Endothelial cell (in vitro differentiated cells): Measurements from ENCODE around the gene ZNF418. TPM values are rescaled to one million over a fixed set of nuclear protein-coding genes. Genes with fewer than 3 reads are reported as not detected.
"Not testable (repeated sequence)": the region's sequence is repeated elsewhere in the genome, so short reads cannot be mapped to it uniquely, and the experiment has no call there.

Experiments used
- DNase-seq: peaks from one replicate; pipeline ENCODE4 v3.0.0; 2021; ENCODE audit warnings: low spot score
- H3K27ac Mint-ChIP-seq: one replicate; pipeline ENCODE4 v1.8.0; 2021; ENCODE audit warnings: mixed read lengths, inconsistent platforms; ENCODE audit not compliant: unreplicated experiment
- H3K27me3 Mint-ChIP-seq: one replicate; pipeline ENCODE4 v1.8.0; 2021; ENCODE audit warnings: mild to moderate bottlenecking, moderate library complexity, mixed read lengths, inconsistent platforms; ENCODE audit not compliant: unreplicated experiment
- H3K36me3 Mint-ChIP-seq: one replicate; pipeline ENCODE4 v1.8.0; 2021; ENCODE audit warnings: mild to moderate bottlenecking, low read depth, mixed read lengths, inconsistent platforms; ENCODE audit not compliant: unreplicated experiment
- H3K4me1 Mint-ChIP-seq: one replicate; pipeline ENCODE4 v1.8.0; 2021; ENCODE audit warnings: mild to moderate bottlenecking, mixed read lengths, inconsistent platforms; ENCODE audit not compliant: unreplicated experiment
- H3K4me3 Mint-ChIP-seq: one replicate; pipeline ENCODE4 v1.8.0; 2021; ENCODE audit warnings: mild to moderate bottlenecking, mixed read lengths, inconsistent platforms; ENCODE audit not compliant: unreplicated experiment
- H3K9me3 Mint-ChIP-seq: one replicate; pipeline ENCODE4 v1.8.0; 2021; ENCODE audit warnings: mixed read lengths, inconsistent platforms; ENCODE audit not compliant: unreplicated experiment
- total RNA-seq: library from RNA; stranded (reverse); fragmentation: NEBNext Ultra II Directional; extraction: Animal tissue kit (Norgen Biotek cat#: 25700); gene quantifications from one replicate; pipeline ENCODE4 v1.2.1, GENCODE V29; 2021; ENCODE audit not compliant: unreplicated experiment
- TF ChIP-seq, protein P1 (sequence below): fragments of 200-600 bp; sonication (generic); IDR thresholded peaks from one replicate; pipeline ENCODE4 v1.5.0; 2021; ENCODE audit warnings: antibody characterized with exemption; ENCODE audit not compliant: unreplicated experiment

The ZNF418 gene
- total RNA-seq, 1 donor from 2014 or later = 14.0 TPM

DNA sequence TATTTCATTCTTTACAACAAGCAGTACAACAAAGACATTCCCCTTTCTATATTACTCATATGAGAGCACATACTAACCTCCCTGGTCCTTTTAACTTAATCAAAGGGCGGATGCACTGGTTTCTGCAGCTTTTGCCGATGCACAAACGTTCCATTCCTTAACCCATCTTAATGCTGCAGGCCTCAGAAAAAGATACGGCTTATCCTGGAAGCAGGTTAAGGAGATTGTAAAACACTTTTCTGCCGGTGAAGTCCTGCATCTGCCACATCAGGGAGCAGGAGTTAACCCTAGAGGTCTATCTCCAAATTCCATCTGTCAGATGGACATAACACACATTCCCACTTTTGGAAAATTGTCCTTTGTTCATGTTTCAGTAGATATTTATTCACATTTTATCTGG lies 34.9 kb downstream of the ZNF418 start:
- no peaks in the 10 kb centered on the region for H3K9me3 Mint-ChIP-seq
- H3K36me3 Mint-ChIP-seq = peaks cover 5% of the 10 kb centered on the region
- TF ChIP-seq, protein P1, sequence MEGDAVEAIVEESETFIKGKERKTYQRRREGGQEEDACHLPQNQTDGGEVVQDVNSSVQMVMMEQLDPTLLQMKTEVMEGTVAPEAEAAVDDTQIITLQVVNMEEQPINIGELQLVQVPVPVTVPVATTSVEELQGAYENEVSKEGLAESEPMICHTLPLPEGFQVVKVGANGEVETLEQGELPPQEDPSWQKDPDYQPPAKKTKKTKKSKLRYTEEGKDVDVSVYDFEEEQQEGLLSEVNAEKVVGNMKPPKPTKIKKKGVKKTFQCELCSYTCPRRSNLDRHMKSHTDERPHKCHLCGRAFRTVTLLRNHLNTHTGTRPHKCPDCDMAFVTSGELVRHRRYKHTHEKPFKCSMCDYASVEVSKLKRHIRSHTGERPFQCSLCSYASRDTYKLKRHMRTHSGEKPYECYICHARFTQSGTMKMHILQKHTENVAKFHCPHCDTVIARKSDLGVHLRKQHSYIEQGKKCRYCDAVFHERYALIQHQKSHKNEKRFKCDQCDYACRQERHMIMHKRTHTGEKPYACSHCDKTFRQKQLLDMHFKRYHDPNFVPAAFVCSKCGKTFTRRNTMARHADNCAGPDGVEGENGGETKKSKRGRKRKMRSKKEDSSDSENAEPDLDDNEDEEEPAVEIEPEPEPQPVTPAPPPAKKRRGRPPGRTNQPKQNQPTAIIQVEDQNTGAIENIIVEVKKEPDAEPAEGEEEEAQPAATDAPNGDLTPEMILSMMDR = no peak
- DNase-seq = no peak
- H3K4me1 Mint-ChIP-seq = peaks cover 7% of the 10 kb centered on the region
- peaks cover 2% of the 10 kb centered on the region for H3K27me3 Mint-ChIP-seq
- H3K27ac Mint-ChIP-seq = no peak overlapping the region
- no peak overlapping the region for H3K4me3 Mint-ChIP-seq

DNA sequence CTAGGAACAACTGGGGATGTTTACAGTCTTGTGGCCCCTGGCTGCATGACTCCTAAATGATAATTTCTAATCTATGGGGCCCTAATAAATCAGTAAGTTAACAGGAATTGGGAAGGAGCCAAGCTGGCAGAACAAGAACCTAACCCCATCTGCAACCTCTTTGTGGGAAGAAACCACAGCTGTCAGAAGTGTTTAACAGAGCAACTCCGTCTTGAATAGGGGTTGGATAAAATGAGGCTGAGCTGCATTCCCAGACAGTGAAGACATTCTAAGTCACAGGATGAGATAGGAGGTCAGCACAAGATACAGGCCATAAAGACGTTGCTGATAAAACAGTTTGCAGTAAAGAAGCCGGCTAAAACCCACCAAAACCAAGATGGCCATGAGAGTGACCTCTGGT lies 44.5 kb downstream of the ZNF418 start:
- Mint-ChIP-seq H3K4me3 (peak overlapping the region; percentile 26), H3K4me1 (peaks cover 21% of the 10 kb centered on the region)
- not testable (repeated sequence) for H3K27ac Mint-ChIP-seq, DNase-seq, H3K27me3 Mint-ChIP-seq, H3K36me3 Mint-ChIP-seq, H3K9me3 Mint-ChIP-seq

DNA sequence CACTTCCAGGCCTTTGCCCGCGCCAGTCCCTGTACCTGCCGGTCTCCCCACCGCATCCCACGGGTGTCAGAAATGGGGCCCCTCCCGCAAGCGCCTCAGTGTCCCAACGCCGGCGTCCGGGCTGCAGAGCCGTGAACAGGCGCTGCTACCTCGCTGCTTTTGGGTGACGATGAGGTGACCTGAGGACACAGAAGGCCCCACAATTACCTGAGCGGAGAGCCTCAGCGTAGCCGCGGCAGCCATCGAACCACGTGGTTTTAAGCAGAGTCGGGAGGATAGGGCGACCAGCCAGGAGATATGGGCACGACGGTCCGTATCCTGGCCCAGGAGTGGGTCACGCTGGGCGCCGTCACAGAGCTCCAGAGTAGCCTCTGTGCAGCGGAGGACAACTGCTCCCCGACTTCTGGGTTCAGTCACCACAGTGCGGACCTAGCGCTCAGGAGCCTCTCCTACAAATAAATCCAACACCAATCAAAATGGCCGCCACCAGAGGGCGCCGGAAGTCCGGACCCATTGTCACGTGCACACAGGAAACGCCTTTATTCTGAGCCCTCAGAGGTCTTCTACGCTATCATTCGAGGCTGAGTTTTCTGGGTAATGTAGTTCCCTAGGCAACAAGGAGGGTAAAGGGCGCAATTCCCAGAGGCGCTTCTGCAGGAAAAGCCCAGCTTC lies 46.5 kb downstream of the ZNF418 start, which contains the start of gene ZNF814:
Gene ZNF814 (minus strand): TSS at position 478 of the 672 bp plus-strand sequence. CDS start 235 bp downstream, at position 243.
- H3K36me3 Mint-ChIP-seq = peaks cover 4% of the 10 kb centered on the region
- TF ChIP-seq, protein P1 = peak; percentile 71
- H3K27me3 Mint-ChIP-seq = peaks cover 4% of the 10 kb centered on the region
- peaks cover 21% of the 10 kb centered on the region for H3K4me1 Mint-ChIP-seq
- no peaks in the 10 kb centered on the region for H3K9me3 Mint-ChIP-seq
- H3K27ac Mint-ChIP-seq = peak within 1 kb of the TSS; percentile 80
- H3K4me3 Mint-ChIP-seq = peak within 1 kb of the TSS; percentile 98
- peak; percentile 84 for DNase-seq

- H3K9me3 Mint-ChIP-seq = no peaks in the 10 kb centered on the region
Measured at GRCh38 chr19:57888107-57888559, 47.1 kb downstream of the ZNF418 start.

DNA sequence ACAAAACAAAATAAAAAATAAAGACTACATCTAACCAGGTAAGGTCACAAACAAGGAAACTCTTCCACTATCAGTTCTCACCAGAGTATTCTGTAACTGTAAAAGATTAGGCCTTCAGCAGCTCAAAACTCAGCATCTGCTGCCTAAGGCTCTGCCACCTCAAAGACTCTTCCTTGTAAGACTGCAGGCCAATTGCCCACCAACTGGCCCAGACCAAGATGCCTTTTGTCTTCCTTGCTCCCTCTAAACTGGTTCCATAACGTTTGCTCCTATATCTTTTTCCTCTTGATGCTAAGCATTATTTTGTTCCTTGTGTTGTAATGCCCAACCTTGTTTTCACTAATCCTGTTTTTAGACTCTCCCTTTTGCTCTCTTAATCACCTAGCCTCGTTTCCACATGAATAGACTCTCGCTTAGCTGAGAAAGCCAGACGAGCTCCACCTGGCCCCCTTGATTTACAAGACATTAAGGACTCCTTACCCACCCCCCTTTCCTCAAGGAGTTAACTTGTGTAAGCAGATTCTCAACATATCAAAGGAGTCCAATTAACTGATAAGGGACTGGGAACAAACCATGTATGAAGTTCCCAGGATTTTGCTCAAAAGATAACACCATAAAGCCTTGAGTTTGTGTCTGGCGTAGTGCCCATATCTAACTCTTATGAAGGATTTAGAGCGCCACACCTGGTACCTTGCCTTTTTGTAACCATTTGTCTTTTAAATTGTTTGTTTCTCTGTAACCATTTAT lies 47.8 kb downstream of the ZNF418 start:
- TF ChIP-seq, protein P1 = no peak
- Mint-ChIP-seq H3K36me3 (peaks cover 9% of the 10 kb centered on the region), H3K27me3 (peaks cover 6% of the 10 kb centered on the region), H3K4me3 (peak overlapping the region; percentile 98), H3K27ac (peak overlapping the region; percentile 80), H3K4me1 (peaks cover 21% of the 10 kb centered on the region), H3K9me3 (no peaks in the 10 kb centered on the region)
- DNase-seq = no peak

More at GRCh38 chr19:57888107-57888559, 47.1 kb downstream of the ZNF418 start:
- peaks cover 21% of the 10 kb centered on the region for H3K4me1 Mint-ChIP-seq
- H3K36me3 Mint-ChIP-seq = peaks cover 4% of the 10 kb centered on the region
- peak overlapping the region; percentile 80 for H3K27ac Mint-ChIP-seq
- H3K4me3 Mint-ChIP-seq = peak overlapping the region; percentile 98
- TF ChIP-seq, protein P1 = no peak
- no peak for DNase-seq
- H3K27me3 Mint-ChIP-seq = peaks cover 6% of the 10 kb centered on the region
